Measurements from ENCODE around the gene PHOX2B.

Gene PHOX2B

GRCh38 chr4:41723286-41723685 is 25.2 kb downstream of the PHOX2B start:
- POLR2A ChIA-PET, result interaction anchor here (1.1 kb wide), 1 partner anchor 52 kb away, joined by 4 read pairs; no protein-coding TSS in a partner anchor
- DNase-seq (ENCODE audit: extremely low spot score), result no peak
- CTCF ChIA-PET, result interaction anchor here (0.6 kb wide), 1 partner anchor 37 kb away, joined by 3 read pairs; no protein-coding TSS in a partner anchor
- TF ChIP-seq L3MBTL2 (conservative IDR thresholded peaks at IDR 0.05), result no peak
- no peak for TF ChIP-seq SUZ12 (IDR thresholded peaks at IDR 0.05)
- no peak for TF ChIP-seq ZNF384 (IDR thresholded peaks at IDR 0.05)
- no peak for TF ChIP-seq CTBP1 (IDR thresholded peaks at IDR 0.05; ENCODE audit: borderline replicate concordance)
- no peak for TF ChIP-seq TARDBP (IDR thresholded peaks at IDR 0.05)

DNA sequence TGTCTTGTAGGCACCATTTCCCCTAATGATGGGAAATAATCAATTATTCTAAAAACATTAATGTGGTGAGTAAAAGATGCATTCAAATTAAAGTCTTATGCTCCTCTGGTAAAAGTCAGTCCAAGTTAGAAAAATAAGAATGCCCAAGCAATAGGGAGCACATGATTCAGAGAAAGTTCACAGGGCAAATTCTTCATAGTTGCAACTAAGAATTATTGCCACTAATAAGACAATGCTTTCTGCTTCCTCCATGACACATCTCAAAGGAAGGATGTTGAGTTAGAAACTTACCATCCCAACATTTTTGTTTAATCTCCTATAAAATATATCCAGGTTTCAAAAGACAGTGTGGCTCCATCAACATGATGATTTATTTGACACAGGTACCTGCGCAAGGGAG is 26.3 kb downstream of the PHOX2B start:
- TF ChIP-seq L3MBTL2 (conservative IDR thresholded peaks at IDR 0.05), result no peak
- no peak for DNase-seq (ENCODE audit: extremely low spot score)
- ChIA-PET POLR2A (no interaction called here), CTCF (no interaction called here)

DNA sequence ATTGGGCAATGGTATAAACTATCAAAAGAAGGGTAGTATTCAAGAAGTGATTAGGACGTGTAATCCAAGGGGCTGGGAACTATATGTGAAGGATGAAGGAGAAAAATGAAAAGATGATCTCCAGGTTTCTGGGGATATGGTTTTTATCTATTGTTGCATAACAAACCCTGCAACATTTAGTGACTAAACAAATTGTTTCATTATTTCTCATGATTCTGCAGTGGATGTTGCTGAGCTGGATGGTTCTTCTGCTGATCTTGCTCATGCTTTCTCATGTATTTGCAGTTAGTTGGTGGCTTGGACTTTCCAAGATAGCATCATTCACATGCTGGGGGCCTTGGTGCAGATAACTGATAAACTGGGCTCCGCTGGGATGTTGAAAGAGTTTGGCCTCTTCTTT is 29.1 kb downstream of the PHOX2B start:
- no peak for DNase-seq (ENCODE audit: extremely low spot score)
- ChIA-PET POLR2A (no interaction called here), CTCF (no interaction called here)
- no peak for TF ChIP-seq SP1 (IDR thresholded peaks at IDR 0.05)
- TF ChIP-seq FOXM1 (IDR thresholded peaks at IDR 0.05; ENCODE audit: borderline replicate concordance), result no peak
- no peak for TF ChIP-seq PKNOX1 (IDR thresholded peaks at IDR 0.05)
- no peak for TF ChIP-seq LEF1 (IDR thresholded peaks at IDR 0.05; ENCODE audit: borderline replicate concordance)
- TF ChIP-seq ELF4 (IDR thresholded peaks at IDR 0.05), result no peak
- TF ChIP-seq L3MBTL2 (conservative IDR thresholded peaks at IDR 0.05), result no peak
- TF ChIP-seq CTBP1 (IDR thresholded peaks at IDR 0.05; ENCODE audit: borderline replicate concordance), result no peak
- TF ChIP-seq TARDBP (IDR thresholded peaks at IDR 0.05), result no peak
- TF ChIP-seq FOXA1 (IDR thresholded peaks at IDR 0.05), result no peak
- TF ChIP-seq ZNF384 (IDR thresholded peaks at IDR 0.05), result no peak
- no peak for TF ChIP-seq SUZ12 (IDR thresholded peaks at IDR 0.05)
- no peak for TF ChIP-seq BHLHE40 (IDR thresholded peaks at IDR 0.05; ENCODE audit: borderline replicate concordance)
- no peak for TF ChIP-seq HDGF (IDR thresholded peaks at IDR 0.05; ENCODE audit: borderline replicate concordance)

- DNase-seq (ENCODE audit: extremely low spot score), result no peak
- CTCF ChIA-PET, result no interaction called here
- POLR2A ChIA-PET, result no interaction called here
- TF ChIP-seq SP1 (IDR thresholded peaks at IDR 0.05), result no peak
- TF ChIP-seq L3MBTL2 (conservative IDR thresholded peaks at IDR 0.05), result no peak
- TF ChIP-seq FOXM1 (IDR thresholded peaks at IDR 0.05; ENCODE audit: borderline replicate concordance), result no peak
- no peak for TF ChIP-seq FOXK2 (IDR thresholded peaks at IDR 0.05)
These were observed 29.6 kb downstream of the PHOX2B start for GRCh38 chr4:41718907-41719306.

DNA sequence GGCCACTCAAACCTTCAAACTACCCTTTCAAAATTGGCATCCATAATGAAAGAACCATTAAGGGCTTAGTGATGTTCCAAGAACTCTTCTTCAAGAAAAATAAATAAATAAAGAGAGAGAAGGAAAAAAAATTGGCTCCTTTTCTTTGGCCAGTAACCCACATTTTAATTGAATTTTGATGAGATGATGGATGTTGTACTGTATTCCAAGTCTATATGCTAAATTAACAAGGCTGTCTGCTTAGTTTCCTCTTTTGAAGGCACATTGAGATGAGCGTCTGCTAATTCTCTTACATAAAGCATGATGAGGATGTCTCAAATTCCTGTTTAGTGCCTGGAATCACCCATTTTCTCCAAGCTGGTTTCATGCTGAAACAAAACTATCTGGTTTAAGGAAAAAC is 33.4 kb downstream of the PHOX2B start:
- no peak for DNase-seq (ENCODE audit: extremely low spot score)
- no peak for TF ChIP-seq ZNF384 (IDR thresholded peaks at IDR 0.05)
- no peak for TF ChIP-seq ELF4 (IDR thresholded peaks at IDR 0.05)
- no peak for TF ChIP-seq NFRKB (IDR thresholded peaks at IDR 0.05)
- TF ChIP-seq FOXK2 (IDR thresholded peaks at IDR 0.05), result no peak
- TF ChIP-seq L3MBTL2 (conservative IDR thresholded peaks at IDR 0.05), result no peak
- no peak for TF ChIP-seq FOXM1 (IDR thresholded peaks at IDR 0.05; ENCODE audit: borderline replicate concordance)
- TF ChIP-seq SP1 (IDR thresholded peaks at IDR 0.05), result no peak
- TF ChIP-seq FOXA1 (IDR thresholded peaks at IDR 0.05), result no peak
- no peak for TF ChIP-seq PKNOX1 (IDR thresholded peaks at IDR 0.05)
- TF ChIP-seq BHLHE40 (IDR thresholded peaks at IDR 0.05; ENCODE audit: borderline replicate concordance), result no peak
- TF ChIP-seq SUZ12 (IDR thresholded peaks at IDR 0.05), result no peak
- no peak for TF ChIP-seq HDGF (IDR thresholded peaks at IDR 0.05; ENCODE audit: borderline replicate concordance)
- TF ChIP-seq CTBP1 (IDR thresholded peaks at IDR 0.05; ENCODE audit: borderline replicate concordance), result no peak
- no peak for TF ChIP-seq LEF1 (IDR thresholded peaks at IDR 0.05; ENCODE audit: borderline replicate concordance)
- no peak for TF ChIP-seq ARNT (IDR thresholded peaks at IDR 0.05)
- ChIA-PET CTCF (no interaction called here), POLR2A (no interaction called here)

DNA sequence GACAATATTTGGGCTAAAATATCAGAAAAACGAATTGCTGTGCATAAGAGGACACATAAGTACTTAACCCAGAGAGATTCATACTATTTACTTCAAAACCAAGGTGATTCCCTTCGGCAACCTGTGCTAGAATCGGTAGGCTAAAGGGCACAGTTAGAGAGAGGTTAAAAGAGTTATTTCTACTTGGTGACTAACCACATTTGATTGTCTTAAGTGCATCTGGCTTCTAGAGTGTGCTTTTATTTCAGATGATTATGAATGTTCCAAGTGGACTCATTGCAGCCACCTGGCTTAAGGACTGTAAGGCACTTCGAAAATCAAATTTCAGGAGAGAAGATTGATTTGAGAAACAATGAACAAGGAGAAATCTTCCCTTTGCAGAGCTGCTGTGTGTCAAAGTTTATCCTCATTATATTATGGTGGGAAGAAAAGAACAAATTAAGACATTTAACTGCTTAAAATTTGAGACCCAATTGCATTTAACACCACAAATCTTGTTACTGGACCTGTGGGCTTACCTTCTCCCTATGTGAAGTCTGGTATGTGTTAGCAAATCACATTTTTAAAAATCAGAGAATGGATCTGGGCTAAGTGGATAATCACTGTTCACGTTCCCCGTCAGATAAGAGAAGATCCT is 34.0 kb downstream of the PHOX2B start:
- ChIA-PET CTCF (no interaction called here), POLR2A (no interaction called here)
- TF ChIP-seq L3MBTL2 (conservative IDR thresholded peaks at IDR 0.05) (no peak), SP1 (IDR thresholded peaks at IDR 0.05) (no peak), LEF1 (IDR thresholded peaks at IDR 0.05; ENCODE audit: borderline replicate concordance) (no peak), FOXM1 (IDR thresholded peaks at IDR 0.05; ENCODE audit: borderline replicate concordance) (no peak), FOXK2 (IDR thresholded peaks at IDR 0.05) (no peak), NFRKB (IDR thresholded peaks at IDR 0.05) (no peak), CTBP1 (IDR thresholded peaks at IDR 0.05; ENCODE audit: borderline replicate concordance) (no peak), BHLHE40 (IDR thresholded peaks at IDR 0.05; ENCODE audit: borderline replicate concordance) (no peak), FOXA1 (IDR thresholded peaks at IDR 0.05) (no peak), ELF4 (IDR thresholded peaks at IDR 0.05) (no peak), ARNT (IDR thresholded peaks at IDR 0.05) (no peak), HDGF (IDR thresholded peaks at IDR 0.05; ENCODE audit: borderline replicate concordance) (no peak), PKNOX1 (IDR thresholded peaks at IDR 0.05) (no peak), SUZ12 (IDR thresholded peaks at IDR 0.05) (no peak), ZNF384 (IDR thresholded peaks at IDR 0.05) (no peak), TARDBP (IDR thresholded peaks at IDR 0.05) (no peak)
- no peak for DNase-seq (ENCODE audit: extremely low spot score)

- POLR2A ChIA-PET, result no interaction called here
- CTCF ChIA-PET, result no interaction called here
- DNase-seq (ENCODE audit: extremely low spot score), result no peak
- TF ChIP-seq NFRKB (IDR thresholded peaks at IDR 0.05) (no peak), SP1 (IDR thresholded peaks at IDR 0.05) (no peak), HDGF (IDR thresholded peaks at IDR 0.05; ENCODE audit: borderline replicate concordance) (no peak), L3MBTL2 (conservative IDR thresholded peaks at IDR 0.05) (no peak), SUZ12 (IDR thresholded peaks at IDR 0.05) (no peak), ARNT (IDR thresholded peaks at IDR 0.05) (no peak), ZNF384 (IDR thresholded peaks at IDR 0.05) (no peak), PKNOX1 (IDR thresholded peaks at IDR 0.05) (no peak), BHLHE40 (IDR thresholded peaks at IDR 0.05; ENCODE audit: borderline replicate concordance) (no peak)
These were observed 34.8 kb downstream of the PHOX2B start for GRCh38 chr4:41713768-41714167.

All from HEK293T (cell line).